Measurements from ENCODE around the gene PTPRE.

PTPRE gene

DNA sequence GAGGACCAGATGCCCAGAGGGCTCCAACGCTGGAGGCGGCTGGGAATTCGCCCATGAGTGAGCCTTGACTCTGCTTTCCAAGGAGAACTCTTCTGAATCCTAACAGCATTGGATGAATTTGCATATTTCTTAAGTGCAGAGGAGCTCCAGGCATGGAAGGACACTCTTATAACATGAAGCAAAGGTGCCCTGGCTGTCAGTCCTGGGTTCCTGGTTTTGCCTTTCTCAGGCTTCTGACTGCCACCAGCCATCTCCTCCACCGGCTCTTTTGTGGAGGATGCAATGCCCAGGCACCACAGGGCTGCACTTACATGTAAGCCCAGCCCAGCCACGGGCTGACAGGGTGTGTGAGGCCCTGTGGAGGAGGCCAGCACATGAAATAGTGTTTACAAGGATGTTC, 22.4 kb upstream of the PTPRE start:
- no peak for DNase-seq

DNA sequence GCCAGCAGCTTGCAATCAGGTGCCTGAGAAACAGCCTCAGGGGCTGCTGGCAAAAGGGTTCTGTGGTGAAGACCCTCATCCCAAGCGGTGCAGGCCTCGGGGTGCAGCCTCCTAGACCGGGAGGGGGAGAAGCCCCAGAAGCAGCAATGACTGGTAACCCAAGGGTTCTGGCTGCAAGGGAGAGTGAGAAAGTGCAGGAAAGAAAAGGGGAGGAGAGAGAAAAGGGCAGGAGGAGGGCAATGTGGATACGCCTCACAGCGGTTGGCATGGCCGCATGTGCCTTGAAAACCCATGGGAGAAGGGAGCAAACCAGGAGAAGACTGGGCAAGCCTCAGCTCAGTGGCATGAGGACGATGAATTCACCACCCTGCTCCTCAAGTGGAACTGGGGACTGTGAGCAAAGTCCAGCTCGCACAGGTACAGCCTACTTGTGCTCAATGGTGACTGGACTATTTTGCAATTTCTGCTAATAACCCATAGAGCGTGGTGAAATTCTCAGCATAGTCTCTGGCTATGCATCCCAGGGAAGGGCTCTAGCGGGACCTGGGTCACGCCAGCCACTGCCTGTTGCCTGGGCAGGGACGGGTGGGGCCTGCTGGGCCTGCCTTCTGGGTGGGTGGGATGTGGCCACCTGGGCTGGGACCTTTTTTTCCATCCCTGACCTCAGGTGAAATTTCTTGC, 20.4 kb upstream of the PTPRE start:
- no peak for DNase-seq

DNA sequence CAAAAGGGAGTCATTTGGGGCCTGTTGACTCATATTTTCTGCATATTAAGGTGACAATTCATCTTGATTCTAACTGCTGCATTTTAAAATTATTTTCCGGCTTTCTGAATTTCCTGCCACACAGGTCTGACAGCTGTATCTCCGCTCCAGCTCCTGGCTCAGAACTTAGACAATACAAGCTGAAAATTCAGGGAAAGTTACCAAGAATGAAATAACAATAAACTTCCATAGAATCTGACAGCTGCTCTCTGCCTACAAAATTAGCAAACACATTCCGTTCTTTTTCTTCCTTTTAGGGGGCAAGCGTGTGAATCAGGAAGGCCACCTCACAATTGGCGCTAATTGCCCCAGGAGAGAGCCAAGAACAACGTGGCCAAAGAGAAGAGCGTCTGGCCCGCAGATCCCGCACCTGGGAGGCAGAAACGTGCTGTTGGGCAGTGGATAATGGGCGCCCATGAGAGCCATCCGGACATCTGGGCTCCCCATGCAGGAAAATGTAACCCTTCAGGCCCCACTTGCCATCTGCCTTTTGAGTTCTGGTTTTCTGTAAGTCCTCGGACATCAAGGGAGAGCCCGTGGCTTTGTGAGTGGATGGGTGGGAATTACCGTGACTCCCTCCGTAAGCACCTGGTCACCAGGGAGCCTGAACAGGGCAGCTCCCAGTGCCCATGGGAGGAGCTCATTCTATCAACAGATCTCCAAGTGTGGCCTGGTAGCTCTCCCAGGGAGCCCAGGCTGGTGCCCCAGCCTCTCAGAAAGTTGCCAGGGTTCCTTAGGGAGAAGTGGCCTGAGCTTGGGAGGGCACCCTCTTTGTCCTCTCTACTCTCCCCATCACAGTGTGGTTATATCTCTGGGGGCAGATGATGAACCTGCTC, 19.1 kb upstream of the PTPRE start:
- DNase-seq: no peak

DNA sequence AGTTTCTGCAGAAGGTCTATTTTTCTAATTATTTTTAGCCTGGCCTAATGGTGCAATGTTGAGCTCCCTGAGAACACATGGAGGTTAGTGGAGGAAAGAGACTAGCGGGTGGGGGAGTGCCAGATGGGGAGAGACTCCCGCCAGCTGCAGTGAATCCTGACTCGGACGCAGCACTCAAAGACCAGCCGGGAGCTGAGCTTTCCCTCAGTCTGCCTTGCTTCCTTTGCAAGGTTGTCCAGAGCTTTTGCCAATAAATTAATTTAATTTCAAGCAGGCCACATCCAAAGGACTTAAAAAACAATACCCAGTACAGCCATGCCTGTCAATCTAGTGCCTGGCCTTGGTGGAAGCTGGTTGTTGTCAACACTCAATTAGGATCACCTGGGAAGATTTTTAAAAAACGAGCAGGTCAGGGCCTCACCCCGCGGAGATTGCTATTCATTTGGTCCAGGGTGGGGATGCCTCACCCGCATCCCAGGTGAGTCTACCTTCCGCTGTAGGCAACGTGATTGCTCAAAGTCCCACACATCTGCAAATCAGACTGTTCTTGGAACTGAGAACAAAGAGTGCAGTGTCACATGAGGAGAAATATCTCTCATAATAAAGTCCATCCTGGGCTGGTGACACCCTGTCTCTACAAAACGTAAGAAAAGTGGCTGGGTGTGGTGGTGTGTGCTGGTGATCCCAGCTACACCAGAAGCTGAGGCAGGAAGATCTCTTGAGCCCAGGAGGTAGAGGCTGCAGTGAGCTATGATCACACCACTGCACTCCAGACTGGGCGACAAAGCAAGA, 18.2 kb upstream of the PTPRE start:
- DNase-seq: no peak

DNA sequence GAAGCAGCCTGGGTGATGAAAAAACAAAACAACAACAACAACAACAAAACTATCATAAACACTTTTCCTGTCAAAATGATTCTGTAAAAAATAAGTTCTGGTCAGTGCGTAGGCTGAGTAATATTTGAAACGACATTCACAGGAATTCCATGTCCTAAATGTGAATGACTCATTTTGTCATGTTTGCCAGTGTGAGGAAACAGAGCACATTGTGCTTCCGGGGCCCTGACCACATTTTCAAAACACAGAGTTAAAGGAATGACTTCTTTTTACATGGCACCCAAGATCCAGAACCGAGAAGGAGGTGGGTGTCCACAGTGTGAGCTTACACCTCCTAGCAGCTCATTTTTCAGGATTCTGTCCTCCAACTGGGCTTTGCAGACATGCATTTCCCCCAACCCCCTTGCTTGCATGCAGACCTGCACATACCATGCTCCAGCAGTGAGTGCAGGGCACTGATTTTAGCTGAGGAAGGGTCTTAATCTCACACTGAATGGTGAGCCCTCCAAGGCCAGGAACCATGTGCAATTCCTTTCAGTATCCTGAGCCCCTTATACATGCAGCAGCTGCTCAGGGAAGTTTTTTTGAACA, 17.2 kb upstream of the PTPRE start:
- no peak for DNase-seq

DNA sequence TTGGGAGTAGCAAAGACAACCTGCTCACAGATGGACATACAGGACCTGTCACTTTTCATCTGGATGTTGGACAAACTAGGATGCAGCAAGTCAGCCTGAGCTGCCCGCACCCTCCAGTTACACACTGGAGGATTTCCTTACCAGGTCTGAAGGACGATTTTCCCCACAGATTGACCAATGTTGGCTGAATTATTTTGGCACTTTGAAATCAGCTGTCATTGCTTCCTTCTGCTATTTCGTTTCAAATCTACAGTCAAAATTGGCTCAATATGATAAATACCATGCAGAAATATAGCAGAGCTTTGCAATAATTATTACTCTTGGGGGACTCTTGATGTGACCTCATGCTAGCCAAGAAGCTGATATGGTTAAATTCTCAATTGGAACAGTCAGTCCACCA, 16.7 kb upstream of the PTPRE start:
- DNase-seq: no peak

DNA sequence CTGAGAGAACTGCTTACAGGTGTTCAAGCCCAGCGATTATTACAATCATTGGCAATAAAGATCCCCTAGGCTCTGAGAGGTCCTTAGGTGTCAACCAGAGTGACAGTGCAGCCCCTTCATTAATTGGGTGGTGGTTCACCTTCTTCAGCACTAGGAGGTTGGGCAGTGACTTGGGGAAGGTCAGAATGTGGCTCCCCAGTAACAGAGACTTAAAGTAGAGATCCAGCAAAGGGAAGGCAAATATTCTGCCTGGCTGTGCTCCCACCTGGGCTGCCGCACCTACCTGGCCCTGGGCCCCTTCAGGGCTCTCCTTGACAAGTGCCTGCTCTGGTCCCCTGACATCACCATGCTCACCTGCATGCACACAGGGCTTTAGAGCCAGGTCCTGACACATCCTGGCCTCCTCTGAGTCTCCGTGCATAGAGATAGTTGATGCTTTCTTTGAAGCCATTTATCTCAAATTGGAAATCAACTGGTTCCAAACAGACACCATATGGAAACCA, 16.0 kb upstream of the PTPRE start:
- no peak for DNase-seq

DNA sequence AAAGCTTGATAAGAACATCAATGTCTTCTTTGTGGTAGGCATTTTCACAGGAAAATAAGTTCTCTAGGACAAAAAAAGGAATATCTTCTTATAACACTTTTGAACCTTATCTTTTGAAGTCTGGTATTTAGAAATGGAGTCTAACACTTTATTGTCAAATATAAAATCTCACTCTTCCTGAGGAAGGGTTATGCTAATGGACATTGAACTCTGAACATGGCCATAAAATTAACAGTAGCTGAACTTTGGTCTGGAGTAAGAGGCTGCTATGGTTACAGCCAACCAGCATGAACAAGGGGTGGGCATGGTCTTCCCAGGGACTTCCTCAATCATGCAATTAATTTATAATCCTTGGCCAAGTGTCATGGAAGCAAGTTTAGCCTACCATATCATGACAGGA, 14.2 kb upstream of the PTPRE start, which contains the start of gene CLRN3:
Gene CLRN3, minus strand, starts transcription at position 199 of the 400 bp plus-strand sequence. Its CDS starts 157 bp downstream, at position 42.
- no peak for DNase-seq

DNA sequence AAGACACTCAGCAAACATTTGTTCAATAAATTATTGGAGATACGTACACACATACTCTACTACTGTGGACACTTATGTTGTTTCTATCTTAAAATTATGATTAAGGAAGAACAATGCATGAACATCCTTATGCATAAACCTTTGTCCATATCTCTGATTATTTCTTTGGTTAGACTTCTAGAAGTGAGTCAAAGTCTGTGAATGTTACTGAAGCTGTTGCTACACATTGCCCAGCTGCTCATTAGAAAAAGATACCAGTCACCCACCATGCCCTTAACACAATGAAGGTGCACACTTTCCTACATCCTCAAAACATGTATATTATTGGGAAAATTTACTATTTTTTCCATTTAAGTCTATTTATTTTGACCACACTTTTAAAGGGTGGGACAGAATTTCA, 12.8 kb upstream of the PTPRE start:
- DNase-seq: no peak

DNA sequence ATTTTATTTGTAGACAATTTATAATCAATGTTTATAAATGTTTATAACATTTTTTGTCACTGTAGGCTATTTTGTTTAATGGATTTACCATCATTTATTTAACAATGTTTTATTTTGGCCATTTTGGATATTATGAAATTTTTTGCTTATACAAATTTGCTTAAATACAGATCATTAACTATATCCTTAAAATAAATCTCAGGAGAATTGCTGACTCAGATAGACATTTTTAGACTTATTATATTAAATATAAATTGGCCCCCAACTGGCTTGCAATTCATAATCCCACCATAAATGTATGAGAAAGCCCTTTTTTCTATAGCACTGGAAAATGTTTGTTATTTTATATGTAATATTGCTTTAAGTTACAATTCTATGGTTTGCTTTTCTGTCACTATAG, 10.3 kb upstream of the PTPRE start:
- no peak for DNase-seq

DNA sequence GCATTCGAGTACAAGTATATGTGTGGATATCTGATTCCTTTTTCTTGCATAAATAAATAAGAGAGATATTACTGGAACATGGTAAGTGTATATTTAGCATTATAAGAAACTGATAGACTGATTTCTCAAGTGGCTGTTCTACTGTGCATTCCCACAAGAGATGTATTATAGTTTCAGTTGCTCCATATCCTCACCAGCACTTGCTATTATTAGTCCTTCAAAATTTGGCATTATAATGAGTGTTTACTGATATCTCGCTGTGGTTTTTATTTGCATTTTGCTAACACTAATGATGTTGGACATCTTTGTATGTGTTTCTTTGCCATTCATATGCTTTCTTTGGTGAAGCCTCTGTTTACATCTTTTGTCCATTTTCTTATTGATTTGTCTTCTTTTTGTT, 9.7 kb upstream of the PTPRE start:
- no peak for DNase-seq

DNA sequence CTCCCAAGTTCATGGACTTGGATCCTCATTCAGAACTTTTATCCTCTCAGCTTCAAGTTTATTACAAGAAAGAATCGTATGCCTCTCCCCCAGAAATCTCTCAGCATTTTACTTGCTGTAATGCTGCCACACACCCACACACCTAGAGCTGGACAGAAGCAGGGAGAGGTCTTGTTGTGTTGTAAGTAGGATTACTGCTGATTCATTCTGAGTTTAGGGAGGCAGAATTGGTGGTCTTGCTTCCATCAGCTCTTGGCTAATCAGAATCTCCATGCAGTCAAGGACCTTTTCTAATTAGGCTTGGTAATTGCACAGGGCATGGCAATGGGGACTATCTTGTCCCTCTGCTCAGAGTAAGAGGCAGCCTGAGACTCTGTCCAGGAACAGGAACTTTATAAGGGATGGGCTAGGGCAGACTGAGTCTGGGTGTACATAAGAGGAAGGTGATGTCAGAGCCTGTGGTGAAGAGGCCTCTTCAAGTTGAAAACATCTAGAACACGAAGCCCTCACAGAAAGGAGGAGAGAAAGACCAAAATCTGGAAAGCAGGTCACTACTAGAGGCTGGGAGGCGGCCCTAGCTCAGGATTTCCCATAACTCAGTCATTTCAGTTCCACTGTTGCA, 7.0 kb upstream of the PTPRE start:
- no peak for DNase-seq

DNA sequence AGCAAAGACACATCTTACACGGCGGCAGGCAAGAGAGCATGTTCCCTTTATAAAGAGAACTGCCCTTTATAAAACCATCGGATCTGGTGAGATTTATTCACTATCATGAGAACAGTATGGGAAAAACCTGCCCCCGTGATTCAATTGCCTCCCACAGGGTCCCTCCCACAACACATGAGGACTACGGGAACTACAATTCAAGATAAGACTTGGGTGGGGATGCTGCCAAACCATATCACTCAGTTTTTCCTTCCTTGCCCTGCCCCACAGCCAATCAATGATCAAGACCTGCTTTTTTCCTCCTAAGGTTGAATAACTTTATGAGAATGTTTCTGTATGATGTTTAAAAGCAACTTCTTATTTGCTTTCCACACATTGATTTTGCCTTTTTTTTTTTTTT, 3.1 kb upstream of the PTPRE start:
- DNase-seq: no peak

DNA sequence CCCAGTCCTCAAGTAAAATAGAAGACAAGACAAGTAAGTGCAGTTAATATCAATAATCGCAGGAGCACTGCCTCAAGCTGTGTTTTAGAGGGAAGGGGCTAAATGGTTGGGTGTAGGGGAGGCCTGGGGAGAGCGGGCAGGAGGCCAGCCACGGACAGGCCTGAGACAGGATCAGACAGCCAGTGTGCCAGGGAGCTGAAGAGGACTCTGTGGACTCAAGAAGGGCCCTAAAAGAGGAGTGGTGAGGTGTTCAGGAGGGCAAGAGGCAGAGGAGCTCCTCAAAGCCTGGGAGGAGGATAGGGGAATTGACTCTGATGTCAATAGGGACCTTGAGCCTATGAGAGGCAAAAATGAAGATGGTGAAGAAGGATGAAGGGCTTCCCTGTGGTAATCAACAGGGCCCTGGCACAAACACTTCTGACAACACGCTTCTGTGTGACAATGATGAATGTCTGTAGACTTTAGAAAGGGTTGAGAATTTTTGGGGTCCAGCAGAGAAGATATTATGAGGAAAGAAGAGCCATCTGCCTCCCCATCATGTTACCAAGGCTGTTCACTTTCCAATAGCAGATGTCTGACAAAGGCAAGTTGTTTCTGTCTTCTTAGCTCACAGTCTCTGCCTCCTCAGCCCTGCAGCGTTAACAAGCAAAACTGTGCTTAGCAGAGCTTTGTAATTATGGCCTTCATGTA, 2.4 kb upstream of the PTPRE start:
- DNase-seq: no peak

DNA sequence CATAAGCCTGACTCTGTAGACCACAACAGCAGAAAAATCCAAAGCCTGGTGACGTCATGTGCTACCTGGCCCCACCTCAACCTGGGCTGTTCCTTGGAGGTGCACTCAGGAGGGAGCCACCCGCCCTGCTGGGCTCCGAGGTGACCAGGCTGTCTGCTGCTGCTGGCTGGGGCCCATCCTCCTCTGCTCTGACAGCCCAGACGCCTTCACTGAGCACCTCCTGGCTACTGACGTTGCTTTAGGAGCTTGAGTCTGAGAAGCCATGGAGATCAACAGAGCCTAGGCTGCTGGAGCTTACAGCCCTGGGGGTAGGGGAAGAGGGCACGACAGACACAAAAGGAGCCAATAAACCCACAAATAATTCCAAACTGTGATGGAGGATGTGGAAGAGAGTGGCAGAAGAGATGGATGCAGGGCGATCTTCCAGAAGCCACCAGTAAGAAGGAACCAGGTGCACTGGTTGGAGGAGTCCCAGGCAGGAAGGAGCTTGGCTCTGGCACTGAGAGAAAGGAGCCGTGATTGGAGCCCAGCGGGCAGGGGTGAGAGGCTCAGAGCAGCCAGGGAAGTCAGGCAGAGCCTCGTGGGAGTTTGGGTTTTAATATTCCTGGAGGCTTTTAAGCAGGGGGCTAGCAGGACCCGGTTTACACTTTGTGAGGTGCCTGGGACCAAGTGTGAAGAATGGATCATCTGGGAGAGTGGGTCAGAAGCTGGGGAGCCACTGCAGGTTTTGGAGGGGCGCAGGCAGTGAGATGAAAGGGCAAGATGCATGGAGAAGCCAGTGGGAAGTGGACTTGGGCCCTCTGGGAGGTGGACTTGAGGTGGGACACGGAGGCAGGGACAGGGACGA, 1.7 kb upstream of the PTPRE start:
- DNase-seq: no peak

DNA sequence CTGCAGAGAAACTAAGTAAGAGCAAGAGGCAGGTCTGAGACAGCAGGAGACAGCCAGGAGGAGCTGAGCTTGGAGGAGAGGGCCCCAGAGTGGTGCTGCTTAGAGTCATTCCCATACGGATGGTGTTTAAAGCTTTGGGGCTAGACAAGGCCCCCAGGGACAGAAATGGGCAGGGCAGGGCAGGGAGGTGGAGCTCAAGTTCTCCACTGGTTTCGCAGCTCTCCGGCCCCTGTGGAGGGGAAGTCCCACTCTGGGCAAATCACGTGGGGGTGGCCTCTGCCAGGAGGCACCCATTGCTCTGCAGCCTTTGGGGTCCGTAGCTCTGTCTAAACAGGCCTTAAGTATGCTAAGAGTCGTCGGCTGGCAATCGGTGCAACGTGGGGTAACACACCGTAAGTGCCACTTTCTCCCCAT, 1.0 kb upstream of the PTPRE start:
- no peak for DNase-seq

DNA sequence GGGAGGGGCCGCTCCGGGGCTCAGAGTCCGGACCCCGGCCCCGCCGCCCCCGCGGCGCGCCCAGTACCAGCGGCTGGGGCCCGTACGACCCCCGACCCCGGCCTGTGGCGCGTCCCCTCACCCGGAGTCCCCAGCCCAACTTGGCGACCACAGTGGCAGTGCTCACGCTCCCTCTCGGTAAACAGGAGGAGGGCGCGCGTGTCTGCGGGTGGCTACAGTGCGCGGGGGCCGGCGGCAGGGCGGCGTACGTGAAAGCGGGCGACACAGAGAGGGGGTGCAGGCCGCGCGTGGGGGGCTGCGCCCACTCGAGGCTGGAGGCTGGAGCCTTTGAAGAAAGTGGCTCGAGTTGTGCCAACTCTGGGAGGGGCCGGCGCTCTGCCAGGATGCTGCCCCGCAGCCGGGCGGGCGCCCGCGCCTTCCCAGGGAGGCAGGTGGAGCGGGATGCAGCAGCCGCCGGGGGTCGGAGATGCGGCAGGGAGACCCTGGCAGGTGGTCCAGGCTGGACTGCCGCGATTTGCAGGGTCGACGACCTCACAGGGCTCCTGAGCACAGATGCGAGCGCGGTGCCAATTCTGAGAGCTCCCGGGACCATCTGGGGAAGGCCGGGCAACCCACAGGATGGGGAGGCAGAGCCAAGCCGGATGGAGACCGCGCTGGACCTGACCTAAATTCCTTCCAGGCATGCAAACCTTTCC, 655 bp downstream of the PTPRE start:
- DNase-seq: no peak

DNA sequence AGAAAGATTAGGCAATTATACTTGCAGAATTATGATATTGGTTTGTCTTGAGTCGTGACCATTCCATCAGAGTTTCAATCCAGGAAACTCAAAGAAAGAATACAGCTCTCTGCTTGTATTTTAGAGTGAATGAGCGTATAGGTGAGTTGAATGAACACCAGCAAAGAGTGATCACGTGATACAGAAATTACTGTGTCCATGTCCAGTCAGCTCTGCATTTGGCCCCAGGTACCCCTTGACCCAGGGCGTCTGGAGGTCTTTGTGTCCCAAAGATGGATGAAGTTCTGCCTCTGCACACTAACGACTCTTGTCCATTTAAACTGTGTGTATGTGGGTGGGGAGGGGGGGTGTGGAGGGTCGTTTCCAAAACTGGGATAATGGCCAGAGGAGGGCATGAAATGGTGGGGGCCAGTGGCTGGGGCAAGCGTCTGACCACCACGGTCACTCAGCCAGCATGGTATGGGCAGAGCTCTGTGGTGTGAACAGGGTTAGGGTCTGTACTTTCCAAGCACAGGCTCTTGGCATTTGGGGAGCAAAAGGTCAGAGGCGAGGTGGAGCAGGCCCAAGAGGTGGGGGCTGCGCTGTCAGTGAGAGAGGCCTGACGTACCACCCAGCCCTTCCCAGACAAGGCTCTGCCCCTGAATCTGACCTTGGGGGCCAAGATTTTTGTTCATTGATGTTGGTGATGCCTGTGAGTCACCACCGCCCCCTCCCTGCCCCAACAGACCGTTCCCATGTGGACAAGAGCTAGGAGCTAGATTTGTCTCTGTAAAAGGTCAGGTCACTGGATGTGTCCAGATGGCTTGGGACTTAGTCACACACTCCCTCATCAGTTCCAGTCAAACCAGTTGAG, 1.4 kb downstream of the PTPRE start:
- no peak for DNase-seq

DNA sequence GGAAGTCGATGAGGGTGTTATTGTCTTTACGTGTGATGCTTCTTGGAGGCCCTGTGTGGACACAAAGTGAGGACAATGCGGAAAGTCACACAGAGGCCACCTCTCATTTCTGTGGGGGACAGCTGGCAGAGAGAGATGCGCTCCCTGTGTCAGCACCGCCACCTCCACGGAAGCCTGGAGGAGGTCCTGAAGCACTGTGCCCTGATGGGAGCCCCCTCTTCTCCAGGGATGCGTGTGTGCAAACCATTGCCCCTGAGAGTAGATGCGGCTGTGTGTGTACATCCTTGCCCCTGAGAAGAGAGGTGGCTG, 2.0 kb downstream of the PTPRE start:
- DNase-seq: no peak

Measured in activated effector memory CD4-positive, alpha-beta T cell treated with Interleukin-2 at 50 U/mL for 16 hours (primary cell).